H1 (cell line): ENCODE data around the gene CDKN1B.

Source experiments
- ATF3 ChIP-seq: IDR thresholded peaks from 2 replicates; pipeline ENCODE4 v1.6.1; 2011; ENCODE audit warnings: low read depth, mild to moderate bottlenecking, low read length; ENCODE audit not compliant: insufficient read depth
- CTCF ChIP-seq, 3 experiments: IDR thresholded peaks; 1 replicate in 2 of 3; 2 replicates in 1 of 3; pipeline versions ENCODE4 v1.5.1 to v1.6.1; 2011; ENCODE audit warnings: low read length in 3 of 3, mild to moderate bottlenecking in 3 of 3, inconsistent platforms in 2 of 3, low read depth in 1 of 3, moderate library complexity in 1 of 3; ENCODE audit not compliant: insufficient read depth in 1 of 3; ENCODE audit errors: control extremely low read depth in 1 of 3
- EZH2 ChIP-seq: fragments of 200-600 bp; sonication (generic); IDR thresholded peaks from 2 replicates; pipeline ENCODE4 v1.7.1; 2012; ENCODE audit warnings: low read depth, mild to moderate bottlenecking, moderate library complexity, low read length, inconsistent platforms; ENCODE audit not compliant: severe bottlenecking
- FOSL1 ChIP-seq: IDR thresholded peaks from 2 replicates; pipeline ENCODE4 v1.6.1; 2011; ENCODE audit warnings: mild to moderate bottlenecking, low read depth, low read length, moderate library complexity; ENCODE audit not compliant: insufficient read depth
- GABPA ChIP-seq: IDR thresholded peaks from 2 replicates; pipeline ENCODE4 v1.6.1; 2011; ENCODE audit warnings: mild to moderate bottlenecking, low read length, moderate library complexity, borderline replicate concordance; ENCODE audit not compliant: insufficient read depth
- HDAC2 ChIP-seq, 2 experiments: fragments of 300-600 bp in 1 of 2; sonication (generic) in 1 of 2; IDR thresholded peaks; 2 replicates each; pipeline ENCODE4 v1.6.1; 2011 to 2012; ENCODE audit warnings: low read depth in 2 of 2, low read length in 2 of 2, mild to moderate bottlenecking in 2 of 2, moderate library complexity in 2 of 2, borderline replicate concordance in 1 of 2, inconsistent platforms in 1 of 2
- HDAC6 ChIP-seq: IDR thresholded peaks from one replicate; pipeline ENCODE4 v1.7.1; 2012; ENCODE audit warnings: low read depth, mild to moderate bottlenecking, inconsistent platforms, low read length, moderate library complexity
- MAFK ChIP-seq: IDR thresholded peaks from 2 replicates; pipeline ENCODE4 v1.6.1; 2012; ENCODE audit warnings: low read depth, mild to moderate bottlenecking, improper control_type of control experiment, low read length
- POLR2AphosphoS5 ChIP-seq: IDR thresholded peaks from 2 replicates; pipeline ENCODE4 v1.6.1; 2011; ENCODE audit warnings: low read depth, low read length
- RFX5 ChIP-seq: IDR thresholded peaks from 2 replicates; pipeline ENCODE4 v1.6.1; 2011; ENCODE audit warnings: low read depth, low read length, improper control_type of control experiment, borderline replicate concordance
- SRF ChIP-seq: IDR thresholded peaks from 2 replicates; pipeline ENCODE4 v1.6.1; 2011; ENCODE audit warnings: mild to moderate bottlenecking, low read depth, low read length, moderate library complexity
- SUZ12 ChIP-seq: fragments of 200-600 bp; sonication (generic); IDR thresholded peaks from 2 replicates; pipeline ENCODE4 v1.6.1; 2012; ENCODE audit warnings: mild to moderate bottlenecking, inconsistent platforms, low read length, moderate library complexity, mixed read lengths
- TAF1 ChIP-seq: IDR thresholded peaks from 2 replicates; pipeline ENCODE4 v1.6.1; 2011; ENCODE audit warnings: mild to moderate bottlenecking, low read depth, low read length

- no peak for TF ChIP-seq FOSL1
- TF ChIP-seq HDAC2 (IDR thresholded peaks at IDR 0.05; ENCODE audit: borderline replicate concordance in 1 of 2, low read depth in 2 of 2, low read length in 2 of 2) = no peak
- no peak for TF ChIP-seq CTCF (IDR thresholded peaks at IDR 0.05; ENCODE audit: control extremely low read depth in 1 of 3, insufficient read depth in 1 of 3, low read depth in 1 of 3, low read length in 3 of 3)
- TF ChIP-seq EZH2 = no peak
- no peak for TF ChIP-seq MAFK
- TF ChIP-seq SUZ12 = no peak
- no peak for TF ChIP-seq SRF
- no peak for TF ChIP-seq TAF1
- no peak for TF ChIP-seq GABPA
- no peak for TF ChIP-seq HDAC6
- TF ChIP-seq POLR2AphosphoS5 = no peak
- TF ChIP-seq ATF3 = no peak
- no peak for TF ChIP-seq RFX5
Measured at GRCh38 chr12:12770262-12770661, 53.1 kb downstream of the CDKN1B start.
